NCI-H1417 (cell line): ENCODE measurements around the gene PDE4D.

ENCODE experiments used
- DNase-seq, 3 experiments: peaks; one replicate each; lab custom pipeline; 2025; lab: John Stamatoyannopoulos, UW

PDE4D gene

DNA sequence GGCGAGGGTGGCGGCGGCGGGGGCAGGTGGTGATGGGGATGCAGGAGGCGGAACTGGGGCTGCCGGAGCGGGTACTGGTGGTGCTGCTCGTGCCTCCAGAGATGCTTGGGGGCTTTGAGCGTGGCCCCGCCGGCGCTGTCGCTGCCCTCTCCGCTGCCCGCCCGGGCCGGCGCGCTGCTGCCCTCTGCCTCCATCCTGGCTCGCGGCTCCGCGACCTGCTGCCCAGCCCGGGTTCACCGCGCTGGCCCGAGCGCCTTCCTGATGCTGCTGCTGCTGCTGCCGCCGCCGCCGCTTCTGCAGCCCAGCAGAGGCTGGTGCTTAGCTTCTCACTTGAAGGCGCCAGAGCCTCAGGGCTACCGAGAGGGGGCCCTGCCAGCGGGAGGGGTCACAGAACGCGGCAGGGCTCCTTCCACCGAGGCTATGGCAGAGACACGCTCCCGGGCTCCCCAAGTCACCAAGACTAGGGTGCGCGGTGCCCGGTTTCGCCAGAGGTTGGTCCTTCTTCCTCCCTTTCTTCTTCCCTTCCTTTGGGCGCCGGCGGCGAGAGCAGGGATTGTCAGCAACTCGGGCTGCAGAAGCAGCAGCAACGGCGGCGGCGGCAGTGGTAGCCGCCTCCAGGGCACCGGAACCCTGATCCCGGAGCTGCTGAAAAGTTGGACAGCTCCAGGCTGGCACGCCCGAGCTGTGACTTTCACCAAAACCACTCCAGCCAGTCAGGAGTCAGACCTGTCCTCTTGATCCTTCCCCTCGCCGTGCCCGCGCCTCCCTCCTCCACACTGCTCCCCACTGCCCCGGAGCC is at the start of gene PDE4D:
Gene PDE4D (minus strand): TSS at position 298 of the 799 bp plus-strand sequence.
- peak; percentile 7 to 79 (median 67) for DNase-seq

DNA sequence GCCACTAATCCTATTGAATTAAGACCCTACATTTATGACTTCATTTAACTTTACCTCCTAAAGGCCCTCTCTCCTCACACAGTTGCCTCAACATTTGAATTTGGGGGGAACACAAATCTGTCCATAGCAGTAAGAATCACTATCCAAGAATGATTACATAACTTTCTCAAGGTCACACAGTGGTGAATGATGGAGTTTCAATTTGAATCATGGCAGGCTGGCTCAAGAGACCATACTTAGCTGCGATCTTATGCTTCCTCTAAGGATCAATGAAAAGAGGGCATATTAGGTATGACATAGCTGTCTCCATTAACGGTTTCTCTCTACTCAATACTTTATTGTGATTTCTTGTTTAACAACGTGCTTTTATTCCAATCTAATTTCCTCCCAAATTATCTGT is 44.1 kb upstream of the PDE4D start:
- DNase-seq, result no peak

DNA sequence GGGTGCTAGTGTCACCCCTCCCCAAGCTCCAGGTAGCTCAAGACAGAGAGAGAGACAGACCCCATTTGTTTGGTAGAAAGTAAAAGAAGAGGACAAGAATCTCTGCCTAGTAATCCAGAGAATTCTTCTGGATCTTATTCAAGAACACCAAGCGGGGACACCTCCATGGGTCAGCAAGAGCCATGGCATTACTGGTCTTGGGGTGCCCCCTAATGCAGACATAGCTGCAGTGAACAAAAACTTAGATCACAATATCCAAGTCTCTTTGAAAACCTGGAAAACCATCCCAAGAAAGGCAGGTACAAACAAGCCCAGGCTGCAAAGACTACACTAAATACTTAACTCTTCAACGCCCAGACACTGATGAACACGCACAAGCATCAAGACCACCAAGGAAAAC is 29.9 kb upstream of the PDE4D start:
- DNase-seq, result peak in 1 of 3 experiments; percentile 4

DNA sequence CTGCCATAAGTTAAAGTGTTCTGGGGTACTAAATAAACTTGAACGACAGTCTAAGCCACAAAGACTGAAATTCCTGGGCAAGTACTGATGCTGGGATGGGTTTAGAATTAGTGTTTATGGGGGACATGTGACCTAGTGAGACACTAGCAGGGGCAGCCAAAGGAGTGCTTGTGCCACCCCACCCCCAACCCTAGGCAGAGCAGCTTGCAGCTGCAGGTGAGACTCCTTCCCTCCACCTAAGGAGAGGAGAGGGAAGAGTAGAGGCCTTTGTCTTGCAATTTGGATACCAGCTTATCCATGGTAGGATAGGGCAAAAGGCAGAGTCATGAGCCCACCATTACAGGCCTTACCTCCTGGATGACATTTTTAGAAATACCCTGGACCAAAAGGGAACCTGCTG is 28.7 kb upstream of the PDE4D start:
- no peak for DNase-seq

- no peak for DNase-seq
Observed at GRCh38 chr5:59921816-59922215, 28.3 kb upstream of the PDE4D start.

DNA sequence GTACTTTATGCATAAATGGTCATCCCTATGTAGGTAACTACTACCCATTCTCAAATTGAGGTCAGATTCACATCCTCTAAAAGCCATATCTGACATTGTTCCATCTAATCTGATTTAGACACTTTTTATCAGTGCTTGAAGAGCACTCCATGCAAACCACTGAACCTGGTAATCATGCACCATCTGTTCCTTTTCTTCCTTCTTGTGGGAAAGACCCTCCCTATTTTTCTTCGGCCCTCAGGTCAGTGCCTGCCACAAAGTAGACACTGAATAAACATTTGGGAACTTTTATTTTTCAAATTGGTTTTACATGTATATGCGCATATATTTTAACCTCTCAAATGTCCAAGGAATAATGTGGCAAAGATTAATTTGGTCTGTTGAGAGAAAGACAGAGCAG is 26.0 kb upstream of the PDE4D start:
- peak in 1 of 3 experiments; percentile 3 for DNase-seq

- peak in 1 of 3 experiments; percentile 1 for DNase-seq
Observed at GRCh38 chr5:59917121-59917520, 23.6 kb upstream of the PDE4D start.

GRCh38 chr5:59905188-59905587 is 11.7 kb upstream of the PDE4D start:
- peak in 1 of 3 experiments; percentile 8 for DNase-seq

DNA sequence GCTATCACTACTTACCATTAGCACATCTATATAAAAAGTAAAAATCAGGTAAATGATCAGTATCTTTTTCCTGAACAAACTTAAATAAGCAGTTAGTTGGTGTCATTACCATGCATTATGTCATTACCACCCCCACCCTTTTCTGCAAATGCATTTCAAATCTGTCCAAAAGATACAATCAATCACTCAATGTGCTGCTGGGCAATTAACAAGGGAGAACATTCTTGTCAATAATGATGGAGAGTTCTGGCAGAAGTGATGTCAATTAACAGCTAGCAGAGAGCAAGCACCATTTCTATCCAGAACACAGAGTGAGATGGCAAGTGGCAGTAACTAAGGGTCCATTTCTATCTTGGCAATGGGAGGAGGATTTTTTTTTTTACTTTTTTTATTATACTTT is 3.5 kb upstream of the PDE4D start:
- DNase-seq, result no peak

DNA sequence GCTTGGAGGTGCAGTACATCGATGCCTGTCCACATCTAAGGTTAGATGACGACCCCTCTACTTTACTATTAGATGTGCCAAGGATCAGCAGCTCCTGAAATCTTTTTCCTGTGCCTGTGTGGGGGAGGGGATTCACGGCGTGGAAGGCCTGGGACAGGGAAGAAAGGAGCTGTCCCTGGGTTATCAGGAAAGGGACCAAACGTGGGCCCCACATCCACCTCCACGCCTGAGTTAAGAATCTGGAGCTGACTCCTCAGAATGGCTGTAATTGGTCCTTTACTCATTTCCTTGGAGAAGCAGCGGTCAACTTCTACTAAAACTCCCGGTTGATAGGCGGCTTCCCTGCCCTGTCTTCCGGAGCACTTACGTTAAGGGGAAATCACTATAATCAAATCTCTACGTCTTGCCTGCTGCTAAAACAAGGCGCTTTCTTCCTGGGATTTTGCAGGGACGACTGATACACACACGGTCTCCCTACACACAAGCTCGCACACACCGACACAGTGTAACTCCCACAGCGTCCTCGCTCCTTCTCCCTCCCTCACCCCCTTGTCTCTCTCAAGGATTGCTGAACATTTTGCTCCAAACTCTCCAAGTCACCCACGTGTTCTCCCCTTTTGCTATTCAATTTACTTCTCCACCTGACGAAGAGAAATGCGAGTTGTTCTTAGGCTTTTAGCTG is 1.4 kb downstream of the PDE4D start:
- DNase-seq, result no peak

DNA sequence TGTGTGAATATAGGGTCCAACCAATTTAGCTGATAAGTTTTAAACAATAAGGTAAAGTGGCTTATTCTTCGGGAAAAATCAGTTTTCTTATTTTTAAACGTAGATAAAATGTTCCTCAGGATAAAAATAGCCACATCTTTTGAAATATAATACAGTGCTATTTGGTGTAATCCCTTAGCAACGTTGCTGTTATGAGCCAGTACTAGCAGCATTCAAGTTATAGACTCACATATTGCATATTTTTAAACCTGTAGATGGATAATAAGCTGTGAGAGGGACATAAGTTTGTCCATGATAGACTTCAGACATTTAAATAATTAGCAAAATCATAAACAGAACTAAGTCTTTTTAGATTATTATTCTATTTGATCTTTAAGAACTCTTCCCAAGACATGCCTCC is 6.3 kb downstream of the PDE4D start:
- DNase-seq, result no peak

DNA sequence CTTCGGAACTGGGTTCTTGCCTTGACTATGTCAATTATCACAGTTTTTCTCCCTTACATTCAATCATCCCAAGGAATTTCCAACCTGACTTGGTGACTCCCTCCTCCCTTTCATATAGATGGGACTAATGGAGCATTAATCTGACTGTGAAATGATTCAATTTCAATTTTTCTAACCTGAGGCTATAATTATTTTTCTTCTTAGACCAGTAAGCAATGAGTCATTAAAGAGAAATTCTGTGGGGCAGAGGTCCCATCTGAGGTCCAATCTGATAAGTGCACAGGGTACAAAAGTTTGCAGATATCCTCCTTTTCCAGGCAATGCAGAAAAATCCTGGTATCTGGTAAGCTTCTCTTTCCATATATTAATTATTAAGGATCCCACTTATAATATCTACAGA is 18.9 kb downstream of the PDE4D start:
- no peak for DNase-seq

DNA sequence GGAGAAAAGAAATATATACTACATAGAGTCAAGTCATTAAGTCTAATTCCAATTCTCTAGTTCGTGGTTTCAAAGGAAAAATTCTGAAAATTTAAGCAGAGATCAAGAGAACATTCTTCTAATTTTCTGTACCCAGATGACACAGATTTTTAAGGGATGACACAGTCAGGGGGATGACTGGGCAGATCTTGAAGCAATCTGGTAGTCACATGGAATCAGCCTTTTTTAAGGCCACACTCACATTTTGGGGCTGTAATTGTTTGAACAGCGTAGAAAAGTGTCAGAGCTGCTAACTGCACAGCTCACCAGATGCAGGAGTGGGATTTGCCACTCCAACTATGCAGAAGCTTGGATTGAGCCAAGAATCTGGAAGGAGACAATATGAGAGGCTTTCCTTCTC is 20.4 kb downstream of the PDE4D start:
- no peak for DNase-seq

- DNase-seq, result no peak
Observed at GRCh38 chr5:59866661-59867060, 26.9 kb downstream of the PDE4D start.

- peak in 1 of 3 experiments; percentile 35 for DNase-seq
Observed at GRCh38 chr5:59864718-59865117, 28.8 kb downstream of the PDE4D start.

DNA sequence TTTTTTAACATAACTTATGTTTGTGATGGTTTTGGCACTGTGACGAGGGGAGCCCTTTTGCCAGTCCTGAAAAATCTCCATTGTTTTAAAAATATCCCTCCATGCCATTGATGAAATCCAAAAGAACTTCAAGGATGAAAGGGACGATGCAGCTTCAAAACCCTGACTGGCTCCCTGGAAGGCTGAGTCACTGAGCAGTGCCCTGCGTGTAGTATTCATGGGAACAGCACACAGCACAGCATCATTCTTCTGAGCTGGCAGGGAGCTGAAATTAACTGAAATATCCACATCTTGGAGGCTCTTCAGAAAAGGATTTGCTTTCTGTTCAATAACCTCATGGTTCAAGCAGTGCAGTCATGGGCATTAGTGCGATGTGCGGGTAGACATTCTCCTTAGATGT is 29.7 kb downstream of the PDE4D start:
- no peak for DNase-seq

GRCh38 chr5:59856358-59856757 is 37.2 kb downstream of the PDE4D start:
- DNase-seq, result no peak

- DNase-seq, result no peak
Observed at GRCh38 chr5:59850766-59851165, 42.8 kb downstream of the PDE4D start.

DNA sequence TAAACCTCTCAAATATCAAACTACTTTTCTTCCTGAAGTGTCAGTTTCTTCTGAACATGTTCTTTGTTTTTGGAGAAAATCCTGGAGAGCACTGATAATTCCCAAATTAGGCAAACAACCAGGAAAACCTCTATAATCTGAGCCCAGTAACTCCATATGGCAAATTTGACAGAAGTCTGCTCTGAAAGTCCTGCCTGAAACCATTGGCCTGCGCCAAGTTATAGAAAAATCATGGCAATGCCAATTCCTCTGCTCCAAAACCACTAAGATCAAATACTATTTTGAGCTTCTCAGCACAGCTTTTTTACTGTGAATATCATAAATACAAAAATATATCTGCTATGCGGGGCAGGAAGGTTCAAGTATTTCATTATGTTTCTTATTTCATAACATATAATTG is 45.9 kb downstream of the PDE4D start:
- no peak for DNase-seq

DNA sequence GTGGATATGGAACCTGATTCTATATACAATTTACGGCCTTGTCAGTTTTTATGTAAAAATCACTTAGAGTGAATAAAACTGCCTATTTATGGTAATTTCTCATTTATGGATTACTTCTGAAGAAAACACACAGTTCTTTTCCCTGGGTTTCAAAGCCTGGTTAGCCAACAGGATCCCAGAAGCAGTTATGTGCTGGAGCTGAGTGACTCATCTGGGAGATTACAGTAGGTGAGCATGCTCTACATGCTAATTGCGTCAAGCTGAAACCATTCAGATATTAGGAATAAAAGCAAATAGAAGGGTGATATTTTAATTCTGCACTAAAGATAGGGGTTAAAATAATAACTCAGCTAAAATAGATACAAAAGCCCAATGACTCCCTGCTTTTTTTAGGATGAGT is 47.8 kb downstream of the PDE4D start:
- no peak for DNase-seq

GRCh38 chr5:59843511-59844213 is 49.9 kb downstream of the PDE4D start:
- DNase-seq, result peak in 1 of 3 experiments; percentile 15

GRCh38 chr5:59842999-59843398 is 50.5 kb downstream of the PDE4D start:
- no peak for DNase-seq

DNA sequence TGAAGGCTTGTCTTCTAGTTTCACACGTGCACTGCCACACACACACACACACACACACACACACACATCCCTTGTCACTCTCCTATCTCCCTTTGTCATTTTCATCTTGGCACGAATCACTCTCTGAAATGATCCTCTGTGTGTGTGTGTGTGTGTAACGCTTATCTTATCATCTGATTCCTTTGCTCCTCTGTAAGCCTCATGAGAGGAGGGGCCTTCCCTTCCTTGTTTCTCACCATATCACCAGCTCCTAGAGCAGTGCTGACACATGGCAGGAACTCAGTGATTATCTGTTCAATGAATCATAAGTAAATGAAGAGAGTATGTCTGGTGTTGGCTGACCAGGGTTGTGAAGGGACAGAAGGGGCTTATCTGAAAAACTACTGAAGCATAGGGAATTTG is 53.3 kb downstream of the PDE4D start:
- peak in 1 of 3 experiments; percentile 2 for DNase-seq
